ENCODE measurements around the gene ZNF598.
"Not testable (repeated sequence)": the region's sequence is repeated elsewhere in the genome, so short reads cannot be mapped to it uniquely, and the experiment has no call there.

Gene ZNF598

GRCh38 chr16:2027024-2028010 lies 17.7 kb upstream of the ZNF598 start:
- DNase-seq, result peak in 1 of 2 experiments; percentile 21

GRCh38 chr16:2026461-2027023 lies 16.9 kb upstream of the ZNF598 start, which contains the start of gene NHERF2:
Gene NHERF2, plus strand, starts transcription at chr16:2026902. Its CDS starts 104 bp downstream, at chr16:2027006.
- DNase-seq, result no peak

DNA sequence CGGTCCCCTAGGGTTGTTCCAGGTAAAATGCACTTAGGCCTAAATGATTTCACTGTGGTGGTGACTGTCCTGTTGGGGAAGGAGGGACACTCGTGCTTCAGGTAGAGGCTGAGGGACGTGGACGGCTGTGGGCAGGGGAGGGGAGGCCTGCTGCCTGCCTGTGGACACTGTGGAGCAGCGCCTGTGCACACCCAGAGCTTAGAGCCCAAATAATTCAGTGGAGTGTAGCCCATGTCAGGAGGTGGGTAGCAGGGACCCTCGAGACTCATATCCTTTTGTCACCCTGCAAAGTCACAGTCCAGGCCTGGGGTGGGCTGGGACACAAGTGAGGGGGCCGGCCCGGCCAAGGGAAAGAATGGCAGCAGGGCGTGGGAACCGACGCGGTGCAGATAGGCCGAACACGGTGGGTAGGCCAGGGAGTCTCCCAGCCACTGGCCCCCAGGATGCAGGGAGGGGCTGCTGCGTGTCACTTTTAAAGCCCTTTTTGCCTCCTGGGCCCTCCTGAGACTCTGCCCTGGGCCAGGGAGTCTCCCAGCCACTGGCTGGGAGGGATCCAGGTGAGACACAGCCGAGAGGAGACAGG lies 16.3 kb upstream of the ZNF598 start:
- no peak for DNase-seq

GRCh38 chr16:2025251-2025650 lies 15.6 kb upstream of the ZNF598 start:
- DNase-seq, result no peak

- no peak for DNase-seq
Measured at GRCh38 chr16:2024032-2024420, 14.4 kb upstream of the ZNF598 start.

GRCh38 chr16:2023092-2024031 lies 13.7 kb upstream of the ZNF598 start:
- DNase-seq, result peak; percentile 97

- DNase-seq, result peak; percentile 36 to 46
Measured at GRCh38 chr16:2022723-2023091, 13.1 kb upstream of the ZNF598 start.

DNA sequence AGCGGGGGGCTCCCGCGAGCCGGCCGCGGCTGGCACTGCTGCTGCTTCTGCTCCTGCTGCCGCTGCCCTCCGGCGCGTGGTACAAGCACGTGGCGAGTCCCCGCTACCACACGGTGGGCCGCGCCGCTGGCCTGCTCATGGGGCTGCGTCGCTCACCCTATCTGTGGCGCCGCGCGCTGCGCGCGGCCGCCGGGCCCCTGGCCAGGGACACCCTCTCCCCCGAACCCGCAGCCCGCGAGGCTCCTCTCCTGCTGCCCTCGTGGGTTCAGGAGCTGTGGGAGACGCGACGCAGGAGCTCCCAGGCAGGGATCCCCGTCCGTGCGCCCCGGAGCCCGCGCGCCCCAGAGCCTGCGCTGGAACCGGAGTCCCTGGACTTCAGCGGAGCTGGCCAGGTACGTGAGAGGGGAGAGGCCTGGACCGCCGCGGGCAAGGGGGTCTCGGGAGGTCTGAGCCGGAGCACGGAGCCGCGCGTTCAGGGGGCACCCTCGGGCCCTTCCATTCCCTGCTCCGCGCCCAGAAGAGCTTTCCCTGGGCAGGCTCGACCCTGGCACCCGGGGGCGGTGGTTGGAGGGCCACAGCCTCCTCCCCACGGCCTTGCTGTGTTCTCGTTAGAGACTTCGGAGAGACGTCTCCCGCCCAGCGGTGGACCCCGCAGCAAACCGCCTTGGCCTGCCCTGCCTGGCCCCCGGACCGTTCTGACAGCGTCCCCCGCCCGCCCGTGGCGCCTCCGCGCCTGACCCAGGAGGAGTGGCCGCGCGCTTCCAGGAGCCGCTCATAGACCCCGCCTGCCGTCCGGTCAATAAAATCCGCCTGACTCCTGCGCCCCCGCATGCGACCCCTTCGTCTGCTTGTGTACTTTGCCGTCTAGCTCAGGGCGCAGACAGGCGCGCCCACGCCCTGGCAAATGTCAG lies 10.6 kb upstream of the ZNF598 start:
- no peak for DNase-seq

DNA sequence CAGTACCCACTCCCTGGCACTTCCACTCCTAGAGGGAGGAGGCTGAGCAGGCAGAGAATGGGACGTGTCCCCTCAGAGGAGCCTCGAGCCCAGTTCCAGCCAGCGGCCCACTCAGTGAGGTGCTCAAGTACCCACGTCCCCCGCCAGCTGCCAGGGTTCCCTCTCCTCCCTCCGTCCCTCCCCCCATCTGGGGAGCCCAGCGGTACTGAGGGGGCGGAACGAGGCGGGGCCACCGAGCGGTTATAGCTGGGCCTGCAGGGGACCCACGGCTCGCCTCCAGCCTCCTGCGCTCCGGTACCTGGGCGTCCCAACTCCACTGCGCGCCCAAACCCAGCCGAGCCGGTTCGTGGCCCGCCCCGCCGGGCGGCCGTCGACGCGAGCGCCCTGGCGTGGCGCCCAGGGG lies 9.9 kb upstream of the ZNF598 start, which contains the start of gene NPW:
NPW (plus strand) TSS at position 268 of the 403 bp plus-strand sequence.
- DNase-seq, result peak; percentile 38 to 50

DNA sequence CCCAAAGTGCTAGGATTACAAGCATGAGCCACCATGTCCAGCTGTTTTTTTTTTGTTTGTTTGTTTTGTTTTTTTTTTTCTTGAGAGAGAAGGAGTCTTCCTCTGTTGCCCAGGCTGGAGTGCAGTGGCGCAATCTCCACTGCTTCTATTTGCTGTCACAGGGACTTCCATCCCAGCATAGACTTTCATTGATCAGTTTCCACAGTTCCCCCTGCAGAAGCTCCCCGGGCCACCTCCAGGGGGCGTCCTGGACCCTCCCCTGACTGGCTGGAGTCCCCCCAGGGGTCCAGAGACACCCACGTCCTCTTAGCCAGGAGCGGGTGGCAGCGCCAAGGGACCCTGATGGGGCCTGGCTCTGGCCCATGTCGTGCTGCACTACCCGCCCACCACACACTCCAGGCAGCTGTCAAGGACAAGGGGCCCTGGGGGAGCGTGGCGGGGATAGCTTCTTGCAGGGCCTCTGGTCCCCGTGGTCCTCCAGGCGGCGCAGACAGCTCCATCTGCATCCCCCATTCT lies 6.8 kb upstream of the ZNF598 start:
- DNase-seq, result peak in 1 of 2 experiments; percentile 26

DNA sequence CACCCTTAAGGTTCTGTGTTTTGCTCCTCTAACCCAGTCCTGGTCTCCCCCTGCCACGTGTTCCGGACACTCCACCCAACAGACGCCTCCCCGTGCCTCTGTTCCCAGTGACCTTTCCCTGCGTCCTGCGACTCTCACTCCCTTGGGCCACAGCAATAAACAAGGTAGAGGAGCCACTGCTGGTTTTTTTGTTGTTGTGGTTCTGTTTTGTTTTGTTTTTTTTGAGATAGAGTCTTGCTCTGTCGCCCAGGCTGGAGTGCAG lies 6.3 kb upstream of the ZNF598 start:
- DNase-seq, result no peak

GRCh38 chr16:2015117-2015946 lies 5.7 kb upstream of the ZNF598 start:
- DNase-seq, result no peak

- no peak for DNase-seq
Measured at GRCh38 chr16:2013527-2013926, 3.9 kb upstream of the ZNF598 start.

DNA sequence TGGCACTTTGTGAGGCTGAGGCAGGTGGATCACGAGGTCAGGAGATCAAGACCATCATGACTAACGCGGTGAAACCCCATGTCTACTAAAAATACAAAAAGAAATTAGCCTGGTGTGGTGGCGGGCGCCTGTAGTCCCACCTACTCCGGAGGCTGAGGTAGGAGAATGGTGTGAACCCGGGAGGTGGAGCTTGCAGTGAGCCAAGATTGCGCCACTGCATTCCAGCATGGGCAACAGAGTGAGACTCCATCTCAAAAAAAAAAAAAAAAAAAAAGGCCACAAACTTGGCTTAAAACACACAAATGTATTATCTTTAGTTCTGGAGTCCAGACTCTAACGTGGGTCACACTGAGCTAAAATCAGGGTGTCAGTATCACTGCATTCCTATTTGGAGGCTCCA lies 2.1 kb upstream of the ZNF598 start:
- DNase-seq, result not testable (repeated sequence)

DNA sequence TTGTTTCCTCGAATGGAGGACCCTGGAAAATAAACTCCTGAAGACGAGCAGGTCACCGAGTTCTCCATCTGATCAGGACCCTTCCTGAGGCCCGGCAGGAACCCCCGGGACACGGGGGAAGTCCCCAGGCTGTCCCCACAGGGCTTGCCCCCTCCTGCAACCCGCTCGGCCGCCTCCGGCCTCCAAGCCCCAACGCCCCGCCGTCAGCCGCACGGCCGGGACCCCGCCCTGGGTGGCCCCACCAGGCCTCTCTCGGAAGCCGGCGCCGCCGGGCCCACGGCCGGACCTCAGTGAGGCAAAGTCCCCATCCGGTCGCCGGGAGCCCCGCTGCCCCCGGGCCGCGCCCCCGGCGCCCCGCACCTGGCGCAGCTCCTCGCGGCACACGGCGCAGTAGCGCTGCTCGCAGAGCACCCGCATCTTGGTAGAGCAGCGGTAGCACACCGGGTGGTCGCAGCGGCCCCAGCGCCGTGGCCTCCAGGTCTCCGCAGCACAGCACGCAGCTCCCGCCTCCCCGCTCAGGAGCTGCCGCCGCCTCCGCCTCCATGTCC lies 383 bp downstream of the ZNF598 start:
- DNase-seq, result no peak

GRCh38 chr16:2008631-2009163 lies 924 bp downstream of the ZNF598 start:
- DNase-seq, result peak; percentile 49 to 59

DNA sequence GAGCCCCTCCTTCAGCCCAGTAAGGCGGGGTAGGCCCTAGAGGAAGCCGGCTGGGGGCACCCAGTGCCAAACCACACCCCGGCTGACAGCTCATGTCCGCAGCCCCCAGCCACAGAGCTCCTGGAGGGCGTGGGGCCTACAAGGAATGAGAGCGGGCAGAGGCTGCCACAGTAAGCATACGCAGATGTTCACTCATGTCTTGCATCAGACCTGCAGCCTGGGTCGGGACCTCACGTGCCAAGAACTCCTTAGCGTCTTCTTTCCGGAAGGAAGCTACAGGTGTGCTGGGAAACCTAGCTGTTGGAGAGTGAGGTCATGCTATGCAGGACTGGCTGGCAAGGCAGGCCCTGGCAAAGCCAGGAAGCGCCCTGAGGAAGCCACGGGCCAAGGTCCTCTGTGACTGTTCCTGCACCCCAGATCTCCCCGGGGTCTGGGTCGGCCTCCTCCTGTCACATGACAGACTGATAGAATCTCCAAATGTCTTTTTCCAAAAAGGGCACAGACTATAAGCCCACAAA lies 1.6 kb downstream of the ZNF598 start:
- no peak for DNase-seq

GRCh38 chr16:2007081-2007836 lies 2.4 kb downstream of the ZNF598 start:
- DNase-seq, result no peak

GRCh38 chr16:2006317-2006716 lies 3.3 kb downstream of the ZNF598 start:
- DNase-seq, result no peak
